HepG2 (cell line): ENCODE results near the gene SPARC. TPM values are rescaled to one million over a fixed set of nuclear protein-coding genes. Genes with fewer than 3 reads are reported as not detected.
A peak's percentile ranks its signal among the peaks of the same experiment; 100 is the strongest.

Experiments
- ATAC-seq: fragments of 200-7000 bp; cut with Tn5 transposase; 3 replicates; pipeline ENCODE4 v1.9.1; 2020; ENCODE audit warnings: mild to moderate bottlenecking, moderate library complexity
- BruUV-seq: library from RNA; stranded (reverse); fragments of 400-500 nt; replicated peaks from 2 replicates; lab custom pipeline; 2021; lab: Mats Ljungman, UMichigan
- CTCF ChIA-PET: fragments of 300-600 bp; formaldehyde crosslinking; extraction: SDS; loops from one replicate; lab custom pipeline; 2021; ENCODE audit warnings: low total read pairs, inconsistent platforms, low intra/inter-chr PET ratio; lab: Yijun Ruan, JAX
- POLR2A ChIA-PET: fragments of 350-600 bp; sonication (Branson Sonifier 250); formaldehyde crosslinking; loops from one replicate; lab custom pipeline; 2020; ENCODE audit warnings: antibody characterized with exemption, inconsistent platforms; lab: Yijun Ruan, JAX
- DNase-seq: peaks from one replicate; pipeline ENCODE4 v3.0.0-alpha.2; 2015; ENCODE audit warnings: low spot score
- FAIRE-seq: peaks from 3 replicates; lab custom pipeline; 2011; peaks lifted over from hg19 to GRCh38; lab: Jason Lieb, UNC
- H2AFZ ChIP-seq: one replicate; pipeline ENCODE4 v1.6.1; 2011; ENCODE audit warnings: low read length, inconsistent platforms
- H3K27ac ChIP-seq: fragments of 300-600 bp; 3 replicates; pipeline ENCODE4 v1.8.0; 2011; ENCODE audit warnings: mixed run types, mild to moderate bottlenecking, mixed read lengths, low read length, inconsistent platforms; ENCODE audit not compliant: insufficient read depth; ENCODE audit errors: extremely low read length
- H3K27me3 ChIP-seq, 2 experiments: fragments of 200-600 bp in 1 of 2; 2 replicates in 1 of 2; 3 replicates in 1 of 2; pipeline versions ENCODE4 v1.6.0 to v1.8.0; 2011; ENCODE audit warnings: low read length in 2 of 2, mild to moderate bottlenecking in 2 of 2, moderate library complexity in 2 of 2, inconsistent platforms in 1 of 2; ENCODE audit not compliant: insufficient read depth in 2 of 2, control insufficient read depth in 1 of 2
- H3K36me3 ChIP-seq, 2 experiments: fragments of 200-600 bp in 1 of 2; replicated peaks in 1 of 2; 2 replicates in 1 of 2; 3 replicates in 1 of 2; pipeline versions ENCODE4 v1.5.1 to v1.8.0; 2011; ENCODE audit warnings: low read length in 2 of 2, inconsistent platforms in 1 of 2; ENCODE audit not compliant: insufficient read depth in 2 of 2, control insufficient read depth in 1 of 2
- H3K4me1 ChIP-seq: 2 replicates; pipeline ENCODE4 v1.5.1; 2012; ENCODE audit warnings: low read length, inconsistent platforms; ENCODE audit not compliant: insufficient read depth
- H3K4me2 ChIP-seq: 2 replicates; pipeline ENCODE4 v1.6.0; 2011; ENCODE audit warnings: low read depth, low read length, inconsistent platforms
- H3K4me3 ChIP-seq, 3 experiments: fragments of 200-600 bp in 1 of 3; sonication (generic), shearing (Covaris generic) in 1 of 3; replicated peaks in 1 of 3; 2 replicates each; pipeline ENCODE4 v1.5.1; 2011 to 2016; ENCODE audit warnings: low read length in 3 of 3, inconsistent platforms in 2 of 3, low read depth in 2 of 3, mild to moderate bottlenecking in 2 of 3, control low read depth in 1 of 3, mixed read lengths in 1 of 3; ENCODE audit not compliant: insufficient read depth in 1 of 3
- H3K79me2 ChIP-seq: one replicate; pipeline ENCODE4 v1.6.1; 2011; ENCODE audit warnings: low read length, inconsistent platforms; ENCODE audit not compliant: insufficient read depth
- H3K9ac ChIP-seq: 2 replicates; pipeline ENCODE4 v1.6.0; 2011; ENCODE audit warnings: mild to moderate bottlenecking, low read depth, low read length, inconsistent platforms; ENCODE audit not compliant: insufficient read depth
- H3K9me3 ChIP-seq: 2 replicates; pipeline ENCODE4 v1.5.1; 2012; ENCODE audit warnings: mild to moderate bottlenecking, low read length
- H4K20me1 ChIP-seq: 2 replicates; pipeline ENCODE4 v1.6.0; 2011; ENCODE audit warnings: inconsistent platforms, mild to moderate bottlenecking, low read length, moderate library complexity; ENCODE audit not compliant: insufficient read depth
- GATAD1 ChIP-seq: IDR thresholded peaks from 2 replicates; pipeline ENCODE4 v1.6.1; 2016; ENCODE audit warnings: missing genetic modification reagents, missing compliant biosample characterization
- MATR3 ChIP-seq: sonication (generic); formaldehyde crosslinking; IDR thresholded peaks from 2 replicates; pipeline ENCODE4 v1.4.0; 2020; ENCODE audit warnings: missing genetic modification reagents
- THAP11 ChIP-seq: IDR thresholded peaks from 2 replicates; pipeline ENCODE4 v1.6.1; 2016; ENCODE audit warnings: missing biosample characterization, missing genetic modification reagents
- ZFP82 ChIP-seq: sonication (generic); formaldehyde crosslinking; IDR thresholded peaks from 2 replicates; pipeline ENCODE4 v1.5.1; 2020; ENCODE audit warnings: mild to moderate bottlenecking, missing genetic modification reagents, borderline replicate concordance
- in situ Hi-C: cut with HindIII; loops from 2 replicates; pipeline ENCODE4 v1.10.0; 2017; ENCODE audit warnings: low pct_unique_long_range_greater_than_20kb; ENCODE audit not compliant: extremely low pct_ligation_motif_present
- intact Hi-C: fragments of 100-400 bp; cut with micrococcal nuclease; formaldehyde crosslinking; loops from one replicate; pipeline ENCODE4 v1.10.0; 2022; ENCODE audit not compliant: unreplicated experiment
- polyA plus RNA-seq, 8 experiments: library from polyadenylated mRNA; depleted of rRNA in 3 of 8; stranded (reverse) in 7 of 8; unstranded in 1 of 8; fragments of >200 nt; fragmentation: Illumina TruSeq in 4 of 8; extraction: Trizol in 4 of 8; gene quantifications; 2 replicates each; pipeline versions ENCODE4 v1.2.1 to v1.2.3, GENCODE V29; 2011 to 2016; ENCODE audit warnings: low read depth in 4 of 8, missing spikeins in 1 of 8, mixed read lengths in 1 of 8; ENCODE audit not compliant: insufficient read depth in 1 of 8
- total RNA-seq, 5 experiments: library from RNA; depleted of rRNA; stranded (reverse); fragments of >200 nt; fragmentation: Illumina TruSeq; extraction: Trizol; gene quantifications; 2 replicates each; pipeline ENCODE4 v1.2.3, GENCODE V29; 2016; ENCODE audit warnings: low read depth in 1 of 5
- TF ChIP-seq, protein P1 (sequence below): sonication (generic); formaldehyde crosslinking; IDR thresholded peaks from 2 replicates; pipeline ENCODE4 v1.5.0; 2020; ENCODE audit warnings: missing genetic modification reagents
- TF ChIP-seq, protein P2 (sequence below): IDR thresholded peaks from 2 replicates; pipeline ENCODE4 v1.6.1; 2016; ENCODE audit warnings: low read depth, borderline replicate concordance

SPARC gene
- total and polyA plus RNA-seq, 2 of the 13 experiments (the other 11 are each of a cell fraction or from before 2014, with no cell fraction given) = 76.7 to 192 TPM

DNA sequence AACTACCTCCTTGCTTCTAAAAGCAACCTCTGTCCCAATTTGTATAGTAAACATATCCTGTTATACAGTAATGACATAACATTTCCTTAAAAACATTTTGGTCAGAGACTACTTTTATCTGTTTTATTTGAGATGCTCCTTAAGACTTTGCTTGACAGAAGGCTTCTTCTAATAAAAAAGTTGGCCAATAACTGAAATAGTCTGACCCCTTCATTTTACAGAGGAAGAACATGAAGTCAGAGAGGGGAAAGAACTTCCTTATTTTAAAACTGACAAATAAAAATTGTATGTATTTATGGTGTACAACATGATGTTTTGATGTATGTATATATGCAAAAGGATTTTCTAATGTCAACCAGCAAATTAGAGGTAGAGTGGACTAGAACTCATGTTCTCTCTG is 35.8 kb upstream of the SPARC start:
- Histone ChIP-seq H3K9ac (no peak overlapping the region), H3K36me3 (no peaks in the 10 kb centered on the region), H3K27ac (no peak overlapping the region), H3K9me3 (no peaks in the 10 kb centered on the region), H3K4me2 (no peak overlapping the region), H3K79me2 (no peaks in the 10 kb centered on the region), H2AFZ (no peak overlapping the region), H3K27me3 (no peaks in the 10 kb centered on the region), H3K4me3 (no peak overlapping the region), H3K4me1 (no peaks in the 10 kb centered on the region), H4K20me1 (no peaks in the 10 kb centered on the region)
- DNase-seq = no peak
- in situ Hi-C loops (no loop called here), intact Hi-C loops (no loop called here)
- POLR2A ChIA-PET = no interaction called here
- ATAC-seq = no peak
- TF ChIP-seq ZFP82 (CRISPR knock-in tag) (no peak), GATAD1 (CRISPR knock-in tag) (no peak), MATR3 (CRISPR knock-in tag) (no peak)
- TF ChIP-seq, protein P1, sequence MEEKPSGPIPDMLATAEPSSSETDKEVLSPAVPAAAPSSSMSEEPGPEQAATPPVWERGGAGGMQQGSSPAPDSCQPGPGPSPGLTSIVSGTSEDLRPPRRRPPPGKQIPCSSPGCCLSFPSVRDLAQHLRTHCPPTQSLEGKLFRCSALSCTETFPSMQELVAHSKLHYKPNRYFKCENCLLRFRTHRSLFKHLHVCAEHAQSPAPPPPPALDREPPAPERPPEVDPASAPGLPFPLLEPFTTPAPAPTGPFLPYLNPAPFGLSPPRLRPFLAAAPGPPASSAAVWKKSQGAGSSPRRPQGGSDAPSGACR (CRISPR knock-in tag) = no peak
- CTCF ChIA-PET = no interaction called here
- no peak for FAIRE-seq
- BruUV-seq = no TSS peak

DNA sequence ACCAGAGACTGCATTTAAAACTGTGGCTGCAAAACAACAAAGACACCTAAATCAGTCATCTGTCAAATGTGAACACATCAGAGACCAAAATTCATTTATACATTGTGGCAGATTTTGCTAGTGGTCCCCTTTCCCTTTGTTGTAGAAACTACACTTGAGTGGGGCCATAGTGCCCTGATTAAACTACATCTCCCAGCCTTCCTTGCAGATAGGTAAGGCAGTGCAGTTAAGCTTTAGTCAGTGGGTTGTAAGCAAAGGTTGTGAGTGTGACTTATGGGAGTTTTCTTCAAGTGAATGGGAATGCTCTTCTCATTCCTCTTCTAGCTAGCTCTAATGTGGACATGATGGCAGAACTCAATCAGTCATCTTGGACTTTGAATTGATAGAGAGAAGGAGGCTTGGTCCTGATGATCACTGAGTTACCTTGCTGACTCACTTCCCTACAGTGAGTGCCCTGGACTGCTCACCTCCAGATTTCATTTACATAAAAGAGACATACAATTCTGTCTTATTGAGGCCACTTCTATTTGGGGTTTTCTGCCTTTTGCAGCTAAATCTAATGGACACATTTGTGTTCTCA is 35.2 kb upstream of the SPARC start:
- ChIA-PET CTCF (no interaction called here), POLR2A (no interaction called here)
- no TSS peak for BruUV-seq

More for the DNA sequence above, 35.2 kb upstream of the SPARC start:
- Histone ChIP-seq H3K27ac (no peak overlapping the region), H4K20me1 (no peaks in the 10 kb centered on the region), H3K4me2 (no peak overlapping the region), H3K79me2 (no peaks in the 10 kb centered on the region), H2AFZ (no peak overlapping the region), H3K4me1 (no peaks in the 10 kb centered on the region), H3K9ac (no peak overlapping the region), H3K4me3 (no peak overlapping the region), H3K27me3 (no peaks in the 10 kb centered on the region)
- intact Hi-C loops = no loop called here
- DNase-seq (no peak), FAIRE-seq (no peak)
- TF ChIP-seq, protein P2, sequence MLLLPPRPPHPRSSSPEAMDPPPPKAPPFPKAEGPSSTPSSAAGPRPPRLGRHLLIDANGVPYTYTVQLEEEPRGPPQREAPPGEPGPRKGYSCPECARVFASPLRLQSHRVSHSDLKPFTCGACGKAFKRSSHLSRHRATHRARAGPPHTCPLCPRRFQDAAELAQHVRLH (CRISPR knock-in tag) = no peak
- TF ChIP-seq THAP11 (CRISPR knock-in tag) = peak; percentile 60
- TF ChIP-seq, all 625 proteins: peak for 1
- in situ Hi-C loops = no loop called here
- Histone ChIP-seq H3K36me3 (no peaks in the 10 kb centered on the region), H3K9me3 (no peaks in the 10 kb centered on the region)
- ATAC-seq = no peak
